Neural progenitor cell (in vitro differentiated cells): ENCODE results near the gene SMARCC1.

Source experiments
- CTCF ChIP-seq: fragments of 200-600 bp; sonication (generic); IDR thresholded peaks from 2 replicates; pipeline ENCODE4 v1.5.1; 2017; ENCODE audit warnings: antibody characterized with exemption, mild to moderate bottlenecking
- EZH2 ChIP-seq: fragments of 200-600 bp; sonication (generic); IDR thresholded peaks from 2 replicates; pipeline ENCODE4 v1.6.1; 2017; ENCODE audit warnings: antibody characterized with exemption, mild to moderate bottlenecking, moderate library complexity
- EZH2phosphoT487 ChIP-seq: fragments of 200-600 bp; sonication (generic); IDR thresholded peaks from 2 replicates; pipeline ENCODE4 v1.6.1; 2017; ENCODE audit warnings: antibody characterized with exemption

DNA sequence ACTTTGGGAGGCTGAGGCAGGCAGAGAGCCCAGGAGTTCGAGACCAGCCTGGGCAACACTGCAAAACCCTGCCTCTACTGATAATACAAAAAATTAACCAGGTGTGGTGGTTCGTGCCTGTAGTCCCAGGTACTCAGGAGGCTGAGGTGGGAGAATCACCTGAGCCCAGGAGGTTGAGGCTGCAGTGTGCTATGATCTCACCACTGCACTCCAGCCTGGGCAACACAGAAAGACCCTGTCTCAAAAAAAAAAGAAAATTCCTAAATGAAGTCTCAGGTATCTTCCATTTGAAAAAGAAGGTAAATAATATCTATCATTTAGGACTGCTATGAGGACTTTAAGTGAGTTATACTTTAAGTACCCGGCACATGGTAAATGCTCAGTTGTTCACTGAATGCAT, 2.9 kb downstream of the SMARCC1 start:
- TF ChIP-seq CTCF (no peak), EZH2 (no peak), EZH2phosphoT487 (no peak)
